ENCODE measurements around the gene HSD17B3. TPM values are rescaled to one million over a fixed set of nuclear protein-coding genes. Genes with fewer than 3 reads are reported as not detected.

HSD17B3 gene
- total RNA-seq, 1 experiment from 2014 or later, result not detected

DNA sequence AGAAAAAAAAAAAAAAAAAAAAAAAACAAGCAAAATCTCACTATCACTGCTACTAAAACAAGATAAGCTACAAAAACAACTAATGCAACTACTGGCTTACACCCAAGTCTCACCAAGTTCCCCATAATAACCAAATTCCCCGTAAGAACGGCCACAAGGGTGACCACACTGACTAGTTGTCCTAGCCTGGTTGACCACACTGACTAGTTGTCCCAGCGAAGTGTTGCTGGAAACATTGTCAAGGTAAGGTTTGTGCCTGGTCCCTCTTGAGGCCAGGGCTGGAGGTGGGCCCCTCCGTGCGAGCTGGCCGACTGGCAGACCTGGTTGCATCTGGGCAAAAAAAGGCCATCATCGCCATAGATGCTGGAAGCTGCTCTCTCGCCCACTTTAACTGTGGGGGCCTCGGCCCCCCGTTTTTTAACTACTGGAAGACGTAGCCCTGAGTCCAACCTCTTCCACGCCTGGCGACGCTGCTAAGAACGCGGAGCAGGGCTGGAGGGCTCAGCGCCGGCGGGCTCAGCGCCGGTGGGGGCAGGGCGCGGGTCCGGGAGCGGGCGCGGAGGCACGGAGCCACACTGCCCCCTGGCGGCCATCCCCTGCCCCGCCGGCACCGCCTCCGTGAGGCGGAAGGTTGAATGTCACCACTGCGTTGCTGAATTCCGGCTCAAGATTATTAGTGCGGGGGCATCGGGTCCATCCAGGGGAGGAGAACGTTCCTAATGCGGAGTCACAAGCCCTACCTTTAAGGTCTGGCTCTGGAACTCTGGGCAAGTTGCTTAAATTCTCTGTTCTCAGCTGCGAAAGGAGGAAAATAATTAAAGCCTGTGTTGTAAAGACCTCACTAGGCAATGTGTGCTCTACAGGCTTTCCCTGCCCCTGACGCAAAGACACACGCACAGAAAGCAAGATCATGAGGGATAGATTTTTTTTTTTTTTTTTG, 84.0 kb downstream of the HSD17B3 start:
- Histone ChIP-seq H3K9me3 (ENCODE audit: insufficient read depth, low read depth) (no peaks in the 10 kb centered on the region), H3K79me2 (ENCODE audit: low read depth) (no peaks in the 10 kb centered on the region), H3K4me3 (no peak overlapping the region), H3K4me2 (peak overlapping the region; percentile 61), H3K9me2 (ENCODE audit: insufficient read depth) (no peaks in the 10 kb centered on the region), H3K36me3 (ENCODE audit: low read depth) (no peaks in the 10 kb centered on the region), H3K27ac (no peak overlapping the region), H3K27me3 (ENCODE audit: insufficient read depth, low read depth) (peaks cover 24% of the 10 kb centered on the region), H4K20me1 (ENCODE audit: insufficient read depth) (no peaks in the 10 kb centered on the region), H3K4me1 (replicated peaks; ENCODE audit: insufficient read depth) (no peaks in the 10 kb centered on the region), H2AFZ (0 out of 2 replicates have a peak overlapping the region, but pooled peaks have one; percentile 66), H3F3A (ENCODE audit: insufficient read depth, low read depth) (no peaks in the 10 kb centered on the region)
- TF ChIP-seq, protein P1, sequence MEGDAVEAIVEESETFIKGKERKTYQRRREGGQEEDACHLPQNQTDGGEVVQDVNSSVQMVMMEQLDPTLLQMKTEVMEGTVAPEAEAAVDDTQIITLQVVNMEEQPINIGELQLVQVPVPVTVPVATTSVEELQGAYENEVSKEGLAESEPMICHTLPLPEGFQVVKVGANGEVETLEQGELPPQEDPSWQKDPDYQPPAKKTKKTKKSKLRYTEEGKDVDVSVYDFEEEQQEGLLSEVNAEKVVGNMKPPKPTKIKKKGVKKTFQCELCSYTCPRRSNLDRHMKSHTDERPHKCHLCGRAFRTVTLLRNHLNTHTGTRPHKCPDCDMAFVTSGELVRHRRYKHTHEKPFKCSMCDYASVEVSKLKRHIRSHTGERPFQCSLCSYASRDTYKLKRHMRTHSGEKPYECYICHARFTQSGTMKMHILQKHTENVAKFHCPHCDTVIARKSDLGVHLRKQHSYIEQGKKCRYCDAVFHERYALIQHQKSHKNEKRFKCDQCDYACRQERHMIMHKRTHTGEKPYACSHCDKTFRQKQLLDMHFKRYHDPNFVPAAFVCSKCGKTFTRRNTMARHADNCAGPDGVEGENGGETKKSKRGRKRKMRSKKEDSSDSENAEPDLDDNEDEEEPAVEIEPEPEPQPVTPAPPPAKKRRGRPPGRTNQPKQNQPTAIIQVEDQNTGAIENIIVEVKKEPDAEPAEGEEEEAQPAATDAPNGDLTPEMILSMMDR (conservative IDR thresholded peaks at IDR 0.05), result peak; percentile 85
- TF ChIP-seq EZH2 (IDR thresholded peaks at IDR 0.05; ENCODE audit: low read depth), result no peak
- intact Hi-C loops (cut with micrococcal nuclease; ENCODE audit: unreplicated experiment), result loop anchor here (1.0 to 10.0 kb wide), 8 partner anchors 449 to 1666 kb away; no protein-coding TSS in a partner anchor
- peak; percentile 39 to 78 for DNase-seq
- ChIA-PET CTCF (interaction anchor here (0.6 to 0.7 kb wide), 3 partner anchors 293 to 1158 kb away, joined by 3 to 4 read pairs (median 3); no protein-coding TSS in a partner anchor), POLR2A (ENCODE audit: unreplicated experiment) (interaction anchor here (0.5 to 0.6 kb wide), 2 partner anchors 1087 to 1228 kb away, joined by 6 to 22 read pairs; no protein-coding TSS in a partner anchor)
- BruUV-seq (replicated peaks), result no TSS peak

DNA sequence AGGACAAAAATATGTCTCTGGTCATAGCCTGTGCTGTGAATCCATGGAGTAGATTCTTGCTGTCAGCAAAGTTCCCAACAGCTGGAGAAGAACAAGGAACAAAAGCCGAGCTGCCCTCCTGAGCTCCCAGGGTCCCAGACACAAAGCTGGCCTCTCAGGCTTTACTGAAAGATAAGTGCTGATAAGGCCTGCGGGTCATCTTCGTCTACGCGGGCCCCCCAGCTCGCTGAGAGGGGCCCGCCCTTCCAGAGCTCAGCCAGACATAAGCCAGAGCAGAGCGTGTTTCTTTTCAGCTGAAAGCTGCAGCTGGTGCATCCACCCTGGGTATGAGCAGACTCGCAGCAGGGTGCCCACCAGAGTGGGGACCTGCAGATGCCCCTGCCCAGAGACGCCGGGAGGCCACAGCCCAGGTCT, 84.7 kb downstream of the HSD17B3 start:
- no peak overlapping the region for H3K4me3 ChIP-seq
- H3F3A ChIP-seq (ENCODE audit: insufficient read depth, low read depth), result no peaks in the 10 kb centered on the region
- H3K27ac ChIP-seq, result no peak overlapping the region
- CTCF ChIA-PET, result interaction anchor here (0.6 kb wide), 1 partner anchor 233 kb away, joined by 3 read pairs; the partner anchor contains the start of gene HABP4
- H4K20me1 ChIP-seq (ENCODE audit: insufficient read depth), result no peaks in the 10 kb centered on the region
- no peaks in the 10 kb centered on the region for H3K79me2 ChIP-seq (ENCODE audit: low read depth)
- POLR2A ChIA-PET (ENCODE audit: unreplicated experiment), result interaction anchor here (0.5 to 0.6 kb wide), 2 partner anchors 1086 to 1228 kb away, joined by 6 to 22 read pairs; no protein-coding TSS in a partner anchor
- H3K4me1 ChIP-seq (replicated peaks; ENCODE audit: insufficient read depth), result no peaks in the 10 kb centered on the region
- no TSS peak for BruUV-seq (replicated peaks)
- no peak overlapping the region for H2AFZ ChIP-seq
- no peaks in the 10 kb centered on the region for H3K9me2 ChIP-seq (ENCODE audit: insufficient read depth)
- no peaks in the 10 kb centered on the region for H3K9me3 ChIP-seq (ENCODE audit: insufficient read depth, low read depth)
- H3K4me2 ChIP-seq, result no peak overlapping the region
- no peak for DNase-seq
- intact Hi-C loops (cut with micrococcal nuclease; ENCODE audit: unreplicated experiment), result loop anchor here (5.0 to 10.0 kb wide), 5 partner anchors 492 to 1665 kb away; no protein-coding TSS in a partner anchor
- H3K27me3 ChIP-seq (ENCODE audit: insufficient read depth, low read depth), result peaks cover 25% of the 10 kb centered on the region
- H3K36me3 ChIP-seq (ENCODE audit: low read depth), result no peaks in the 10 kb centered on the region
- TF ChIP-seq, protein P1 (conservative IDR thresholded peaks at IDR 0.05), result no peak
- no peak for TF ChIP-seq EZH2 (IDR thresholded peaks at IDR 0.05; ENCODE audit: low read depth)

DNA sequence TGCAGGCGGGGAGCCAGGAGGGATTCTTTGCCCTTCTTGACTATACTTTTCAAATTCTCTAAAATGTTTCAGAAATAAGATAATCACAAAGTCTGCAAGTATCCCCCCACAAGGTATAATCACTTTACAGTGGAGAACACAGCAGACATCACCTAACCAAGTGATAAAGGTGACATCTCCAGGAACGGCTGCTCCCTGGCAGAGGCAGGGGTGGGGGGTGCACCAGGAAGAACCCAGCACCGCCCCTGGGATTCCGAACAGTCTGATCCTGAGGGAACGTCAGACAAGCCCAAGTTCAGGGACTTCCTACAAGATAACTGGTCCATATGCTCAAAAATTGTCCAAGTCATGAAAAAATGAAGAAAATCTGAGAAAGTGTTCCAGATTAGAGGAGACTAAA, 85.4 kb downstream of the HSD17B3 start:
- Histone ChIP-seq H3K27me3 (ENCODE audit: insufficient read depth, low read depth) (peaks cover 25% of the 10 kb centered on the region), H3F3A (ENCODE audit: insufficient read depth, low read depth) (no peaks in the 10 kb centered on the region), H3K9me3 (ENCODE audit: insufficient read depth, low read depth) (no peaks in the 10 kb centered on the region), H3K27ac (no peak overlapping the region), H3K4me2 (no peak overlapping the region), H3K4me1 (replicated peaks; ENCODE audit: insufficient read depth) (no peaks in the 10 kb centered on the region), H3K36me3 (ENCODE audit: low read depth) (no peaks in the 10 kb centered on the region), H3K9me2 (ENCODE audit: insufficient read depth) (no peaks in the 10 kb centered on the region), H2AFZ (no peak overlapping the region), H4K20me1 (ENCODE audit: insufficient read depth) (no peaks in the 10 kb centered on the region), H3K79me2 (ENCODE audit: low read depth) (no peaks in the 10 kb centered on the region), H3K4me3 (no peak overlapping the region)
- TF ChIP-seq, protein P1 (conservative IDR thresholded peaks at IDR 0.05), result no peak
- TF ChIP-seq EZH2 (IDR thresholded peaks at IDR 0.05; ENCODE audit: low read depth), result no peak
- CTCF ChIA-PET, result interaction anchor here (0.6 kb wide), 1 partner anchor 233 kb away, joined by 3 read pairs; the partner anchor contains the start of gene HABP4
- POLR2A ChIA-PET (ENCODE audit: unreplicated experiment), result no interaction called here
- BruUV-seq (replicated peaks), result no TSS peak
- no peak for DNase-seq
- intact Hi-C loops (cut with micrococcal nuclease; ENCODE audit: unreplicated experiment), result loop anchor here (5.0 to 10.0 kb wide), 5 partner anchors 492 to 1664 kb away; no protein-coding TSS in a partner anchor

Data from PC-9 (cell line).